Upper lobe of left lung (tissue), 6 donors: ENCODE data around the gene MISP3. TPM values are rescaled to one million over a fixed set of nuclear protein-coding genes. Genes with fewer than 3 reads are reported as not detected.

ENCODE experiments used
- ATAC-seq, 2 donors: fragments of 200-7000 bp; cut with Tn5 transposase; one replicate each; pipeline ENCODE4 v1.9.1; 2022; ENCODE audit warnings: mild to moderate bottlenecking in 2 of 2, moderate library complexity in 2 of 2; ENCODE audit not compliant: low FRiP score in 2 of 2
- DNase-seq, 2 donors: peaks; one replicate each; pipeline ENCODE4 v3.0.0-alpha.2; 2019 to 2020
- H3K27ac ChIP-seq, 4 donors: fragments of 200-600 bp; sonication (generic); one replicate each; pipeline ENCODE4 v1.5.1; 2016 to 2019
- H3K27me3 ChIP-seq, 4 donors: fragments of 200-600 bp; sonication (generic); one replicate each; pipeline ENCODE4 v1.5.1; 2017 to 2019
- H3K36me3 ChIP-seq, 4 donors: fragments of 200-600 bp; sonication (generic); one replicate each; pipeline ENCODE4 v1.5.1; 2016 to 2019
- H3K4me1 ChIP-seq, 4 donors: fragments of 200-600 bp; sonication (generic); one replicate each; pipeline ENCODE4 v1.5.1; 2018 to 2019
- H3K4me3 ChIP-seq, 4 donors: fragments of 200-600 bp; sonication (generic); one replicate each; pipeline ENCODE4 v1.5.1; 2017 to 2019; ENCODE audit warnings: mild to moderate bottlenecking in 2 of 4, moderate library complexity in 1 of 4
- H3K9me3 ChIP-seq, 4 donors: fragments of 200-600 bp; sonication (generic); one replicate each; pipeline ENCODE4 v1.5.1; 2018 to 2019
- EP300 ChIP-seq, 4 donors: sonication (generic); formaldehyde crosslinking; IDR thresholded peaks; one replicate each; pipeline ENCODE4 v1.5.1; 2017; ENCODE audit warnings: antibody characterized with exemption in 4 of 4, control low read depth in 2 of 4
- POLR2A ChIP-seq, 4 donors: fragments of 450-650 bp; IDR thresholded peaks; one replicate each; pipeline ENCODE4 v1.5.1; 2016 to 2017; ENCODE audit warnings: antibody characterized with exemption in 4 of 4, mild to moderate bottlenecking in 2 of 4
- POLR2AphosphoS5 ChIP-seq, 2 donors: sonication (generic); formaldehyde crosslinking; IDR thresholded peaks; one replicate each; pipeline ENCODE4 v1.5.1; 2017; ENCODE audit warnings: antibody characterized with exemption in 2 of 2
- WGBS, 2 donors: methylation state at CpG; one replicate each; pipeline ENCODE4 v1.1.5; 2017 to 2018; 5-methylcytosine and 5-hydroxymethylcytosine counted together
- total RNA-seq, 6 donors: library from RNA; depleted of rRNA in 4 of 6; stranded (reverse); fragments of >200 nt in 4 of 6; gene quantifications; one replicate each; pipeline versions ENCODE4 v1.1.0 to v1.2.1, GENCODE V29; 2016 to 2021
- TF ChIP-seq, protein P1 (sequence below), 6 experiments: fragments of 450-650 bp in 4 of 6; fragments of 200-600 bp in 2 of 6; sonication (generic) in 2 of 6; IDR thresholded peaks; one replicate each; pipeline ENCODE4 v1.5.1; 2016 to 2019; ENCODE audit warnings: antibody characterized with exemption in 6 of 6
- donor health status: DM: no; HTN: no; CAD: no; lungs with moderate emphysema.
- donor health status: DM: no; HTN: yes; CAD: no; lungs with severe emphysema.

MISP3 gene
- total RNA-seq, 6 donors from 2014 or later = 7.9 to 31.2 (median 12.3) TPM

DNA sequence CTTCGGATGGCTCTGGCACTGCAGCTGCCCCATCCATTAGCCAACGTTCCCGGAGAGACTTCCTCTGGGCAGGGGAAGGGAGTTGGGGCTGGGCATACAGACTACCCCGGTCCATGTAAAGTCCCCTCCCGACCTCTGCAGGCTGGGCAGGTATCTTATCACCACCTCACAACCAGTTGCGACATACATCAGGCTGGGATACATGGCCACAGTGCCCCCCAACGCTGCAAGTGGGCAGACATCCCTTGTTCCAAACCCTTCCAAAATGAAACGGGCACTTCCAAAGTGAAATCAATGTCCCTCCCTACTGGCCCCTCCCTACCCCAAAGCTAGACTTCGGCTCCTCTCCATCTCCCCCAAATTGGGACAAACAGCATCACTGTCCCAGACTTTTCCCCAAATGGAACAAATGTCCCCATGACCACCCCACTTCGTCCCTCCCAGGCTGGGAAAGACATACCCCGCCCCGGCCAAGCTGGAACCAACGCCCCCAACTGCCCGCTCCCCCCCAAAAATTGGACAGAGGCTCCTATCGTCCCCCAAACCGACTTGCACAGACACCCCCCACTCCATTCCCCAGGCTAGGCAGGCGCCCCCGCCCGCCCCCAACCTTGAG lies 15.7 kb upstream of the MISP3 start:
- 53 to 61% methylated on average over 4 to 11 of the region's 19 CpGs for WGBS, 2 donors
- no peak for ATAC-seq
- Histone ChIP-seq H3K36me3 (peaks cover 0 to 8% (median under 1%) of the 10 kb centered on the region in 4 donors), H3K27ac (no peak overlapping the region), H3K9me3 (no peaks in the 10 kb centered on the region), H3K4me1 (peaks cover 10 to 24% (median 17%) of the 10 kb centered on the region in 4 donors), H3K4me3 (peak overlapping the region in 3 of 4 donors; percentile 28 to 36 (median 34)), H3K27me3 (peaks cover 0 to 20% (median 2%) of the 10 kb centered on the region in 4 donors)
- TF ChIP-seq POLR2AphosphoS5 (IDR thresholded peaks at IDR 0.05) (no peak), EP300 (IDR thresholded peaks at IDR 0.05) (no peak), POLR2A (IDR thresholded peaks at IDR 0.05) (no peak)
- TF ChIP-seq, protein P1, sequence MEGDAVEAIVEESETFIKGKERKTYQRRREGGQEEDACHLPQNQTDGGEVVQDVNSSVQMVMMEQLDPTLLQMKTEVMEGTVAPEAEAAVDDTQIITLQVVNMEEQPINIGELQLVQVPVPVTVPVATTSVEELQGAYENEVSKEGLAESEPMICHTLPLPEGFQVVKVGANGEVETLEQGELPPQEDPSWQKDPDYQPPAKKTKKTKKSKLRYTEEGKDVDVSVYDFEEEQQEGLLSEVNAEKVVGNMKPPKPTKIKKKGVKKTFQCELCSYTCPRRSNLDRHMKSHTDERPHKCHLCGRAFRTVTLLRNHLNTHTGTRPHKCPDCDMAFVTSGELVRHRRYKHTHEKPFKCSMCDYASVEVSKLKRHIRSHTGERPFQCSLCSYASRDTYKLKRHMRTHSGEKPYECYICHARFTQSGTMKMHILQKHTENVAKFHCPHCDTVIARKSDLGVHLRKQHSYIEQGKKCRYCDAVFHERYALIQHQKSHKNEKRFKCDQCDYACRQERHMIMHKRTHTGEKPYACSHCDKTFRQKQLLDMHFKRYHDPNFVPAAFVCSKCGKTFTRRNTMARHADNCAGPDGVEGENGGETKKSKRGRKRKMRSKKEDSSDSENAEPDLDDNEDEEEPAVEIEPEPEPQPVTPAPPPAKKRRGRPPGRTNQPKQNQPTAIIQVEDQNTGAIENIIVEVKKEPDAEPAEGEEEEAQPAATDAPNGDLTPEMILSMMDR (IDR thresholded peaks at IDR 0.05) = no peak
- no peak for DNase-seq

DNA sequence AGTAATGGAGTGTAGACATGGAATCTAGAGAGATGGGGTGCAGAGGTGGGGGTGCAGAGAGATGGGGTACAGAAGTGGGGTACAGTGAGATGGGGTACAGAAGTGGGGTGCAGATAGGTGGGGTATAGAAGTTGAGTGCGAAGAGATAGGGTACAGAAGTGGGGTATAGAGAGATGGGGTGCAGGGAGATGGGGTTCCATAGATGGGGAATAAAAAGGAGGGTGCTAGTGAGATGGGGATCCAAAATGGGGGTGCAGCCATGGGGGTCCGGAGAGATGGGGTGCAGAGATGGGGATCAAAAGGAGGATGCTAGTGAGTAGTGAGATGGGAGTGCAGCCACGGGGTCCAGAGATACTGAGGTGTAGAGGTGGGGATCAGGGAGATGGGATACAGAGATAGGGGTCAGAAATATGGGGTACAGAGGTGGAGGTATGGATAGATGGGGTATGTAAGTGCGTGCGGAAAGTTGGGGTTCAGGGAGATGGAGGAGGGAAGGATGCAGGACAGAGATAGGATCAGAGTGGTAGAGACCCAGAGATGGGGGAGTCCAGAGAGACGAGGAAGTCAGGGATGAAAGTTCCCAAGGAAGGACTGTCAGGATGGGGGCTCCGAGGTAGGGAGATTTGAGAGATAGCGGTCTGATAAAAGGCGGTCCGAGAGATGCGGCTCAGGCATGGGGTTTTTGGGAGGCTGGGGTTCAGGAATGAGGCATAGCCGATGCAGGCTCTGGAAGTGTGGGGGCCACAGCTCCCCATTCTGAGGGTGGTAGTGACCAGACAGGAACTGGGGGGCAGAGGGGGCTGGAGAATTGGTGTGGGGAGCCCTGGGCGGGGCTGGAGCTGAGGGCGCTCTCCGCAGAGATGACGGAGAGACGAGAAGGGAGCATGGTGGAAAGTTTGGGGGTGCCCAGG lies 14.1 kb upstream of the MISP3 start:
- peaks cover 10 to 24% (median 17%) of the 10 kb centered on the region in 4 donors for H3K4me1 ChIP-seq
- peaks cover 0 to 20% (median 2%) of the 10 kb centered on the region in 4 donors for H3K27me3 ChIP-seq
- H3K9me3 ChIP-seq = no peaks in the 10 kb centered on the region
- H3K4me3 ChIP-seq = no peak overlapping the region
- ATAC-seq (no peak), DNase-seq (no peak)
- 31 to 33% methylated on average over 17 of the region's 17 CpGs for WGBS, 2 donors
- H3K27ac ChIP-seq = no peak overlapping the region
- TF ChIP-seq, protein P1 (IDR thresholded peaks at IDR 0.05) = no peak
- H3K36me3 ChIP-seq = no peaks in the 10 kb centered on the region

GRCh38 chr19:14059093-14059480 lies 13.5 kb upstream of the MISP3 start:
- DNase-seq (no peak), ATAC-seq (no peak)
- H3K9me3 ChIP-seq = no peaks in the 10 kb centered on the region
- WGBS, 2 donors = 24 to 56% methylated on average over 3 to 15 of the region's 15 CpGs
- H3K4me1 ChIP-seq = peaks cover 10 to 24% (median 17%) of the 10 kb centered on the region in 4 donors
- no peak for TF ChIP-seq POLR2A (IDR thresholded peaks at IDR 0.05)
- TF ChIP-seq, protein P1 (IDR thresholded peaks at IDR 0.05) = peak; percentile 26 to 54 (median 42)
- no peaks in the 10 kb centered on the region for H3K36me3 ChIP-seq
- H3K4me3 ChIP-seq = no peak overlapping the region
- H3K27me3 ChIP-seq = peaks cover 0 to 20% (median 2%) of the 10 kb centered on the region in 4 donors
- H3K27ac ChIP-seq = no peak overlapping the region

DNA sequence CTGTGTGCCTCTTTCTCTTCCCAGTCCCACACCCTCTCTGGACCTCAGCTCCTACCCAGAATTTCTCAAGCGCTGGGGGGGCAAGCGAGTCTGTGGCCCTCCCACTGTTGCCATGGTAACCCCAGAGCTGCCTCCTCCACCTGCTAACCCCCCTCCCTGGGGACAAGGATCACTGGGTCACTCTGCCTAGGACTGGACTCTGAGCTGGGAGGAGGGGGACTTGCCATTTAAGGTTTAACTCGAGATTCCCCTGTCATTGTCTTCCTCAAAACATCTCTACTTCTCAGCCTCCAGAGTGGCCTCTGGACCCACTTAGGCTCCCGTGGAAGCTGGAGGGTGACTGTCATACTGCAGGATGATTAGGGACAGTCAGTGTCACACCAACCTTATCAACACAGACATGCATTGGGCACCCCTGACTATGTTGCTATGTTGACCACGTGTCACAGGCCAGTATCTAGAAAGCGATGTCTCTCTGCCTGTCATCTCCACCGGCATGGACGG lies 12.9 kb upstream of the MISP3 start:
- 56 to 62% methylated on average over 6 to 8 of the region's 8 CpGs for WGBS, 2 donors
- Histone ChIP-seq H3K4me1 (peaks cover 10 to 24% (median 17%) of the 10 kb centered on the region in 4 donors), H3K27me3 (peaks cover 0 to 20% (median 2%) of the 10 kb centered on the region in 4 donors)

More for the DNA sequence above, 12.9 kb upstream of the MISP3 start:
- ATAC-seq = no peak
- Histone ChIP-seq H3K36me3 (no peaks in the 10 kb centered on the region), H3K4me3 (no peak overlapping the region), H3K27ac (no peak overlapping the region), H3K9me3 (no peaks in the 10 kb centered on the region)
- TF ChIP-seq POLR2A (IDR thresholded peaks at IDR 0.05) = no peak
- TF ChIP-seq POLR2AphosphoS5 (IDR thresholded peaks at IDR 0.05) = no peak
- TF ChIP-seq, protein P1 (IDR thresholded peaks at IDR 0.05) = no peak
- TF ChIP-seq EP300 (IDR thresholded peaks at IDR 0.05) = no peak
- no peak for DNase-seq
